K562 (cell line): ENCODE data around the gene MED20. TPM values are rescaled to one million over a fixed set of nuclear protein-coding genes. Genes with fewer than 3 reads are reported as not detected.

Source experiments
- HNRNPK ChIP-seq: fragments of 200-400 bp; formaldehyde crosslinking; IDR thresholded peaks from one replicate; pipeline ENCODE4 v1.6.1; 2018; ENCODE audit warnings: mild to moderate bottlenecking, low read depth, low read length; ENCODE audit not compliant: poor library complexity, severe bottlenecking
- IFI16 ChIP-seq: fragments of 250-450 bp; sonication (Bioruptor Pico); IDR thresholded peaks from 2 replicates; pipeline ENCODE4 v2.1.2; 2022; ENCODE audit warnings: mild to moderate bottlenecking, inconsistent platforms
- KAT2B ChIP-seq: IDR thresholded peaks from one replicate; pipeline ENCODE4 v1.6.1; 2012; ENCODE audit warnings: low read depth, mild to moderate bottlenecking, control low read depth, inconsistent platforms, low read length, moderate library complexity
- LEF1 ChIP-seq: fragments of 450-650 bp; IDR thresholded peaks from 2 replicates; pipeline ENCODE4 v1.6.1; 2016; ENCODE audit warnings: mild to moderate bottlenecking
- MTA3 ChIP-seq: fragments of 450-650 bp; formaldehyde crosslinking; IDR thresholded peaks from 2 replicates; pipeline ENCODE4 v1.6.1; 2017; ENCODE audit warnings: mild to moderate bottlenecking, borderline replicate concordance
- ZNF586 ChIP-seq: fragments of 450-650 bp; formaldehyde crosslinking; conservative IDR thresholded peaks from 2 replicates; pipeline ENCODE4 v1.4.0; 2020; ENCODE audit warnings: mild to moderate bottlenecking, moderate library complexity
- ZNF764 ChIP-seq: fragments of 250-450 bp; sonication (Bioruptor Pico); IDR thresholded peaks from 2 replicates; pipeline ENCODE4 v1.4.0; 2020; ENCODE audit warnings: low read depth, mild to moderate bottlenecking, moderate library complexity
- ZSCAN32 ChIP-seq: fragments of 450-650 bp; formaldehyde crosslinking; IDR thresholded peaks from 2 replicates; pipeline ENCODE4 v1.4.0; 2020; ENCODE audit warnings: mild to moderate bottlenecking, moderate library complexity
- polyA plus RNA-seq, 8 experiments: library from polyadenylated mRNA; depleted of rRNA in 4 of 8; stranded (reverse) in 5 of 8; unstranded in 3 of 8; fragments of >200 nt; fragmentation: Nextera tagmentation in 2 of 8; fragmentation: Illumina TruSeq in 1 of 8; extraction: Ambion mirVana in 2 of 8; extraction: Trizol in 1 of 8; gene quantifications; 2 replicates each; pipeline versions ENCODE4 v1.2.1 to v1.2.3, GENCODE V29; 2011 to 2014; ENCODE audit warnings: inconsistent platforms in 1 of 8, missing spikeins in 1 of 8
- total RNA-seq, 7 experiments: library from RNA; depleted of rRNA in 6 of 7; stranded (reverse); fragments of >200 nt in 6 of 7; fragmentation: Illumina TruSeq in 2 of 7; extraction: Trizol in 2 of 7; gene quantifications; 2 replicates each; pipeline versions ENCODE4 v1.2.1 to v1.2.3, GENCODE V29; 2011 to 2021; ENCODE audit warnings: low replicate concordance in 1 of 7
- TF ChIP-seq, protein P1 (sequence below): fragments of 450-650 bp; IDR thresholded peaks from 2 replicates; pipeline ENCODE4 v1.6.1; 2016; ENCODE audit warnings: missing biosample characterization, missing genetic modification characterization
- TF ChIP-seq, protein P2 (sequence below): fragments of 450-650 bp; IDR thresholded peaks from one replicate; pipeline ENCODE4 v1.6.1; 2018; ENCODE audit warnings: mild to moderate bottlenecking, moderate library complexity; ENCODE audit not compliant: partially characterized antibody
- TF ChIP-seq, protein P3 (sequence below): sonication (generic); formaldehyde crosslinking; IDR thresholded peaks from 2 replicates; pipeline ENCODE4 v1.8.1; 2023; ENCODE audit warnings: mild to moderate bottlenecking, missing genetic modification reagents
- TF ChIP-seq, protein P4 (sequence below): IDR thresholded peaks from 3 replicates; pipeline ENCODE4 v1.6.1; 2011; ENCODE audit warnings: borderline replicate concordance, mild to moderate bottlenecking, moderate library complexity; ENCODE audit not compliant: insufficient read length; ENCODE audit errors: extremely low read depth
- TF ChIP-seq, protein P5 (sequence below): fragments of 450-650 bp; IDR thresholded peaks from 2 replicates; pipeline ENCODE4 v1.6.1; 2017; ENCODE audit warnings: antibody characterized with exemption, mild to moderate bottlenecking

Gene MED20
- total and polyA plus RNA-seq, 9 of the 15 experiments (the other 6 are each of a cell fraction or from before 2014, with no cell fraction given) = 27.3 to 80.9 (median 46.0) TPM

DNA sequence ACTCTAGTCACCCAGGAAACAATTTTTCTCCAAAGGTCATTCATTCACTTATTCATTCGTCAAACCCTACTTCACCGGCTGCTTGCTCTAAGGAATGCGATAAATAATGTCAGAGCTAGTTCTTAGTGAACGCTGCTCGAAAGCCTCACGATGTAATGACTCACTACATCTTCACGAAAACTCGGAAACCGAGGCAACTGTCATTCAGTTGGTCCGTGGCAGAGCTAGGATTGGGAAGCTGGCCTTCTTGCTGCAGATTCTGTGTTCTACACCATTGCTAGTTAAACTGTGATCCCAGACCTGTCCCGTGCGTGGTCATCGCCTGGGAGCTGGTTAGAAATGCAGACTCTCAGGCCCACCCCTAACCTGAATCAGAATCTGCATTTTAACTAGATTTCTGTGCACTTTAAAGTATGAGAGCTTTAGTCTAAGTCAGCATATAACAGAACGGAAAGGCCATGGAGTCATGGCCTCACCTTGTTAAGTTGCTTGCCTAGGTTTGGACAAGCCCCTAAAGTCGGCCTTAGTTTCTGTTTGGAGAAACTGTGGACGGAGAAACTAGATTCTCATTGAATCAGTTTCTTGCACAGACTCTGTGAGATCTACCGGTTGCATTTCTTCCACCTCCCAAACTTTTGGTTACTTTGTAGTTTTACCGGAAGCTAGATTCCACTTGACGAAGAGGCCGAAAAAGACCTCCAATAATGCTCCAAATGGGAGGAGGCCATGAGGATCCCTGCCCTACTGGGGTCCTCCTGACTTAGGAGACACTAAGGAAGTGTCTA, 21.3 kb upstream of the MED20 start (continued):
- TF ChIP-seq, protein P1, sequence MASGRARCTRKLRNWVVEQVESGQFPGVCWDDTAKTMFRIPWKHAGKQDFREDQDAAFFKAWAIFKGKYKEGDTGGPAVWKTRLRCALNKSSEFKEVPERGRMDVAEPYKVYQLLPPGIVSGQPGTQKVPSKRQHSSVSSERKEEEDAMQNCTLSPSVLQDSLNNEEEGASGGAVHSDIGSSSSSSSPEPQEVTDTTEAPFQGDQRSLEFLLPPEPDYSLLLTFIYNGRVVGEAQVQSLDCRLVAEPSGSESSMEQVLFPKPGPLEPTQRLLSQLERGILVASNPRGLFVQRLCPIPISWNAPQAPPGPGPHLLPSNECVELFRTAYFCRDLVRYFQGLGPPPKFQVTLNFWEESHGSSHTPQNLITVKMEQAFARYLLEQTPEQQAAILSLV (tag) = no peak
- TF ChIP-seq, protein P2, sequence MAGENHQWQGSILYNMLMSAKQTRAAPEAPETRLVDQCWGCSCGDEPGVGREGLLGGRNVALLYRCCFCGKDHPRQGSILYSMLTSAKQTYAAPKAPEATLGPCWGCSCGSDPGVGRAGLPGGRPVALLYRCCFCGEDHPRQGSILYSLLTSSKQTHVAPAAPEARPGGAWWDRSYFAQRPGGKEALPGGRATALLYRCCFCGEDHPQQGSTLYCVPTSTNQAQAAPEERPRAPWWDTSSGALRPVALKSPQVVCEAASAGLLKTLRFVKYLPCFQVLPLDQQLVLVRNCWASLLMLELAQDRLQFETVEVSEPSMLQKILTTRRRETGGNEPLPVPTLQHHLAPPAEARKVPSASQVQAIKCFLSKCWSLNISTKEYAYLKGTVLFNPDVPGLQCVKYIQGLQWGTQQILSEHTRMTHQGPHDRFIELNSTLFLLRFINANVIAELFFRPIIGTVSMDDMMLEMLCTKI = no peak
- TF ChIP-seq HNRNPK (no peak), KAT2B (no peak), MTA3 (no peak), ZNF764 (CRISPR knock-in tag) (no peak), IFI16 (no peak), LEF1 (peak; percentile 32; the same call in 1 of the 2 replicates), ZNF586 (no peak), ZSCAN32 (no peak)
- TF ChIP-seq, protein P3, sequence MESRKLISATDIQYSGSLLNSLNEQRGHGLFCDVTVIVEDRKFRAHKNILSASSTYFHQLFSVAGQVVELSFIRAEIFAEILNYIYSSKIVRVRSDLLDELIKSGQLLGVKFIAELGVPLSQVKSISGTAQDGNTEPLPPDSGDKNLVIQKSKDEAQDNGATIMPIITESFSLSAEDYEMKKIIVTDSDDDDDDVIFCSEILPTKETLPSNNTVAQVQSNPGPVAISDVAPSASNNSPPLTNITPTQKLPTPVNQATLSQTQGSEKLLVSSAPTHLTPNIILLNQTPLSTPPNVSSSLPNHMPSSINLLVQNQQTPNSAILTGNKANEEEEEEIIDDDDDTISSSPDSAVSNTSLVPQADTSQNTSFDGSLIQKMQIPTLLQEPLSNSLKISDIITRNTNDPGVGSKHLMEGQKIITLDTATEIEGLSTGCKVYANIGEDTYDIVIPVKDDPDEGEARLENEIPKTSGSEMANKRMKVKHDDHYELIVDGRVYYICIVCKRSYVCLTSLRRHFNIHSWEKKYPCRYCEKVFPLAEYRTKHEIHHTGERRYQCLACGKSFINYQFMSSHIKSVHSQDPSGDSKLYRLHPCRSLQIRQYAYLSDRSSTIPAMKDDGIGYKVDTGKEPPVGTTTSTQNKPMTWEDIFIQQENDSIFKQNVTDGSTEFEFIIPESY = no peak
- TF ChIP-seq, protein P4, sequence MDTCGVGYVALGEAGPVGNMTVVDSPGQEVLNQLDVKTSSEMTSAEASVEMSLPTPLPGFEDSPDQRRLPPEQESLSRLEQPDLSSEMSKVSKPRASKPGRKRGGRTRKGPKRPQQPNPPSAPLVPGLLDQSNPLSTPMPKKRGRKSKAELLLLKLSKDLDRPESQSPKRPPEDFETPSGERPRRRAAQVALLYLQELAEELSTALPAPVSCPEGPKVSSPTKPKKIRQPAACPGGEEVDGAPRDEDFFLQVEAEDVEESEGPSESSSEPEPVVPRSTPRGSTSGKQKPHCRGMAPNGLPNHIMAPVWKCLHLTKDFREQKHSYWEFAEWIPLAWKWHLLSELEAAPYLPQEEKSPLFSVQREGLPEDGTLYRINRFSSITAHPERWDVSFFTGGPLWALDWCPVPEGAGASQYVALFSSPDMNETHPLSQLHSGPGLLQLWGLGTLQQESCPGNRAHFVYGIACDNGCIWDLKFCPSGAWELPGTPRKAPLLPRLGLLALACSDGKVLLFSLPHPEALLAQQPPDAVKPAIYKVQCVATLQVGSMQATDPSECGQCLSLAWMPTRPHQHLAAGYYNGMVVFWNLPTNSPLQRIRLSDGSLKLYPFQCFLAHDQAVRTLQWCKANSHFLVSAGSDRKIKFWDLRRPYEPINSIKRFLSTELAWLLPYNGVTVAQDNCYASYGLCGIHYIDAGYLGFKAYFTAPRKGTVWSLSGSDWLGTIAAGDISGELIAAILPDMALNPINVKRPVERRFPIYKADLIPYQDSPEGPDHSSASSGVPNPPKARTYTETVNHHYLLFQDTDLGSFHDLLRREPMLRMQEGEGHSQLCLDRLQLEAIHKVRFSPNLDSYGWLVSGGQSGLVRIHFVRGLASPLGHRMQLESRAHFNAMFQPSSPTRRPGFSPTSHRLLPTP = no peak
- TF ChIP-seq, protein P5, sequence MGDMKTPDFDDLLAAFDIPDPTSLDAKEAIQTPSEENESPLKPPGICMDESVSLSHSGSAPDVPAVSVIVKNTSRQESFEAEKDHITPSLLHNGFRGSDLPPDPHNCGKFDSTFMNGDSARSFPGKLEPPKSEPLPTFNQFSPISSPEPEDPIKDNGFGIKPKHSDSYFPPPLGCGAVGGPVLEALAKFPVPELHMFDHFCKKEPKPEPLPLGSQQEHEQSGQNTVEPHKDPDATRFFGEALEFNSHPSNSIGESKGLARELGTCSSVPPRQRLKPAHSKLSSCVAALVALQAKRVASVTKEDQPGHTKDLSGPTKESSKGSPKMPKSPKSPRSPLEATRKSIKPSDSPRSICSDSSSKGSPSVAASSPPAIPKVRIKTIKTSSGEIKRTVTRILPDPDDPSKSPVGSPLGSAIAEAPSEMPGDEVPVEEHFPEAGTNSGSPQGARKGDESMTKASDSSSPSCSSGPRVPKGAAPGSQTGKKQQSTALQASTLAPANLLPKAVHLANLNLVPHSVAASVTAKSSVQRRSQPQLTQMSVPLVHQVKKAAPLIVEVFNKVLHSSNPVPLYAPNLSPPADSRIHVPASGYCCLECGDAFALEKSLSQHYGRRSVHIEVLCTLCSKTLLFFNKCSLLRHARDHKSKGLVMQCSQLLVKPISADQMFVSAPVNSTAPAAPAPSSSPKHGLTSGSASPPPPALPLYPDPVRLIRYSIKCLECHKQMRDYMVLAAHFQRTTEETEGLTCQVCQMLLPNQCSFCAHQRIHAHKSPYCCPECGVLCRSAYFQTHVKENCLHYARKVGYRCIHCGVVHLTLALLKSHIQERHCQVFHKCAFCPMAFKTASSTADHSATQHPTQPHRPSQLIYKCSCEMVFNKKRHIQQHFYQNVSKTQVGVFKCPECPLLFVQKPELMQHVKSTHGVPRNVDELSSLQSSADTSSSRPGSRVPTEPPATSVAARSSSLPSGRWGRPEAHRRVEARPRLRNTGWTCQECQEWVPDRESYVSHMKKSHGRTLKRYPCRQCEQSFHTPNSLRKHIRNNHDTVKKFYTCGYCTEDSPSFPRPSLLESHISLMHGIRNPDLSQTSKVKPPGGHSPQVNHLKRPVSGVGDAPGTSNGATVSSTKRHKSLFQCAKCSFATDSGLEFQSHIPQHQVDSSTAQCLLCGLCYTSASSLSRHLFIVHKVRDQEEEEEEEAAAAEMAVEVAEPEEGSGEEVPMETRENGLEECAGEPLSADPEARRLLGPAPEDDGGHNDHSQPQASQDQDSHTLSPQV = 0 out of 2 replicates have a peak, but pooled peaks have one; percentile 62
